ENCODE results near the gene PLEKHG2. TPM values are rescaled to one million over a fixed set of nuclear protein-coding genes. Genes with fewer than 3 reads are reported as not detected.

Gene PLEKHG2
- total and polyA plus RNA-seq, 2 donors = 28.9 to 30.5 TPM

DNA sequence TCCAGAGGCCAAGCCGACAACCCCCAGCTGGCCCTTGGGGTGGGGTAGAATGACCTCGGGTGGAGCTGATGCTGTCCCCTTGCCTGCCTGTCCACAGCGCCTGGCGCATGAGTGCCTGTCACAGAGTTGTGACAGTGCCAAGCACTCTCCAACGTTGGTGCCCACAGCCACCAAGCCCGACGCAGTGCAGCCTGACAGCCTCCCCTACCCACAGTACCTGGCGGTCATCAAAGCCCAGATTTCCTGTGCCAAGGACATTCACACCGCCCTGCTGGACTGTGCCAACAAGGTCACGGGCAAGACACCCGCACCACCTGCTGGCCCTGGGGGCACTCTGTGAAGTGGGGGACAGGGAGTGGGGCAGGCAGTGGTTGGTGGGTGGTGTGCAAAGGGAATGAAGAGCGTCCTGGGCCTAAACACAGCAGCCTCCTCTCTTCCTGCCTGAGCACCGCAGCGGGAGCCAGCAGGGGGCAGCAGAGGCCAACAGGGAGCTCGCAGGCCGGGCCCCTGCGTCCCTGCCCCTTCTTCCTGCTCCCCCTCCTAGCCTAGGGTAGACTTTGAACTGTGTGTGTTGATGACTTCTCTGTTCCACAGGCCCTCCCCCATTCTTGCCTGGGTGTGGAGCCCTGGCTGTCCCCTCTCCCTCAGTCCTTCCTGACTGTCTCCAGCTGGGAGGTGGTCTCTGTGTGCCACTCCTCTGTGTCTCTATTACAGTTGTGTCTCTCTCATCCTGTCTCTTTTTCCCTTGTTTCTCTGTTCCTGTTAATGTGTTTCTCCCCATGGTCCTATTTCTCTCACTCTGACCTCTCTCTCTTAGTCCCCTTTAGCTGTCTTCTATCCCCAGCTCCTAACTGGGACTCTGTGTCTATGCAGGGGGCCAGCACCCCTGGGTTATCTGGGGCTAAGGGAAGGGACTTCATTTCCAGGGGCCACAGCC, 14.8 kb upstream of the PLEKHG2 start:
- no peak for DNase-seq (ENCODE audit: extremely low spot score)
- no peaks in the 10 kb centered on the region for H3K4me1 ChIP-seq (ENCODE audit: insufficient read depth)

GRCh38 chr19:39398297-39398864, 14.1 kb upstream of the PLEKHG2 start:
- H3K4me1 ChIP-seq (ENCODE audit: insufficient read depth) = no peaks in the 10 kb centered on the region
- WGBS = 71% methylated on average over 11 of the region's 11 CpGs
- DNase-seq (ENCODE audit: extremely low spot score) = no peak
- peak overlapping the region; percentile 83 for H3K27ac ChIP-seq (ENCODE audit: low read depth)
- H3K36me3 ChIP-seq (ENCODE audit: insufficient read depth) = no peaks in the 10 kb centered on the region
- H3K4me3 ChIP-seq (ENCODE audit: low read depth, low read length) = no peak overlapping the region

More for the DNA sequence above, 14.8 kb upstream of the PLEKHG2 start:
- H3K27ac ChIP-seq (ENCODE audit: low read depth) = peak overlapping the region; percentile 83
- no peak overlapping the region for H3K4me3 ChIP-seq (ENCODE audit: low read depth, low read length)
- H3K36me3 ChIP-seq (ENCODE audit: insufficient read depth) = no peaks in the 10 kb centered on the region
- 33% methylated on average over 17 of the region's 17 CpGs for WGBS

DNA sequence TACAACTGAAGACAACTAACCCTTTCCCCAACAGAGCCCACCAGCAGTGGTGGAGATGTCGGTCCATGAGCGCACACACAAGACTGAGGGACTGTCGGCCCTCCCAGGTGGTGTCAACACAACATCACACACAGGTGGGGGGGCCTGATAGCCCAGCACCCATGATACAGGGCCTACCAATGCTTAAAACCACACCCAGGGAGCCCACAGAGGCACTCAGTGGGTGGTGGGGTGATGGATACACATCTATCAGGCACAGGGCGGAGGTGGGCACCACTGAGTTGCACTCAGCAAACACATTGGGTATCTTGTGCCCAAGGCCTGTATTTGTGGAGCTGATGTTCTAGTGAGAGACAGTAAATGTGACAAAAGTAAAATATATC, 12.8 kb upstream of the PLEKHG2 start:
- Histone ChIP-seq H3K27ac (ENCODE audit: low read depth) (no peak overlapping the region), H3K4me3 (ENCODE audit: low read depth, low read length) (no peak overlapping the region), H3K4me1 (ENCODE audit: insufficient read depth) (no peaks in the 10 kb centered on the region), H3K36me3 (ENCODE audit: insufficient read depth) (no peaks in the 10 kb centered on the region)
- no peak for DNase-seq (ENCODE audit: extremely low spot score)
- 93% methylated on average over 4 of the region's 4 CpGs for WGBS

DNA sequence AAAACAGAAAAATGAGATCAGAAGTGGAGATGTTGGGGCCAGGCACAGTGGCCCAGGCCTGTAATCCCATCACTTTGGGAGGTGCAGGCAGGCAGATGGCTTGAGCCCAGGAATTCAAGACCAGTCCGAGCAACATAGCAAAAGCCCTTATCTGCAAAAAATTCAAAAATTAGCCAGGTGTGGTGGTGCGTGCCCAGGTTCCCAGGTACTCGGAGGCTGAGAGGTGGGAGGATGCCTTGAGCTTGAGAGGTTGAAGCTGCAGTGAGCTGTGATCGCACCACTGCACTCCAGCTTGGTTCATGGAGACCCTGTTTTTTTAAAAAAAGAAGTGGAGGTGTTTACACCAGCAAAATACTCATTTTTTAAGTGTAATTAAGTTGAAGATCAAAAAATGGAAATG, 12.4 kb upstream of the PLEKHG2 start:
- WGBS = 86% methylated on average over 4 of the region's 4 CpGs
- Histone ChIP-seq H3K36me3 (ENCODE audit: insufficient read depth) (no peaks in the 10 kb centered on the region), H3K4me1 (ENCODE audit: insufficient read depth) (no peaks in the 10 kb centered on the region), H3K27ac (ENCODE audit: low read depth) (no peak overlapping the region), H3K4me3 (ENCODE audit: low read depth, low read length) (no peak overlapping the region)
- no peak for DNase-seq (ENCODE audit: extremely low spot score)

DNA sequence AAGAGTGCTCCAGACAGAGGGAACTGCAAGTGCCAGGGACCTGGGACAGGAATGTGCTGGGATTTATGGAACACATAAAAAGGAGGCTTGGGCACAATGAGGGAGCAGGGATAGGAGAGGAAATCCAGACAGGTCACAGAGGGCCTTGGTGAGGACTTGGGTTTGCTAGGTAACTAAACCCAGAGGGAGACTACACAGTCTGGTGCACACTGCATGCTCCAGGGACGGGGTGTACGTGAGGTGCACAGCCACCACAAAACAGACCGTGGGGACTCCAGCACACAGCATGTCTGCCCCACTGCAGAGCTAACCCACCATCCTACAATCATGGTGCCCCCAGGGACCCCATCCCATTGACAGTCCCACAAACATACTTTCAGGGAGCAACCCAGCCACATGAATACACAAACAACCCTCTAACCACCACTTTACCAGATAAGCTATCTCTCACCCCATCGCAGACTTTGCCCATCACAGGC, 11.4 kb upstream of the PLEKHG2 start:
- 54% methylated on average over 4 of the region's 4 CpGs for WGBS
- Histone ChIP-seq H3K4me3 (ENCODE audit: low read depth, low read length) (no peak overlapping the region), H3K27ac (ENCODE audit: low read depth) (peak overlapping the region; percentile 98), H3K36me3 (ENCODE audit: insufficient read depth) (no peaks in the 10 kb centered on the region), H3K4me1 (ENCODE audit: insufficient read depth) (no peaks in the 10 kb centered on the region)
- no peak for DNase-seq (ENCODE audit: extremely low spot score)

- H3K27ac ChIP-seq (ENCODE audit: low read depth) = peak overlapping the region; percentile 98
- WGBS = 49% methylated on average over 25 of the region's 25 CpGs
- no peak overlapping the region for H3K4me3 ChIP-seq (ENCODE audit: low read depth, low read length)
- no peak for DNase-seq (ENCODE audit: extremely low spot score)
- H3K36me3 ChIP-seq (ENCODE audit: insufficient read depth) = no peaks in the 10 kb centered on the region
- H3K4me1 ChIP-seq (ENCODE audit: insufficient read depth) = no peaks in the 10 kb centered on the region
These were observed 10.7 kb upstream of the PLEKHG2 start for GRCh38 chr19:39401549-39402345.

- no peaks in the 10 kb centered on the region for H3K4me1 ChIP-seq (ENCODE audit: insufficient read depth)
- peak overlapping the region; percentile 98 for H3K27ac ChIP-seq (ENCODE audit: low read depth)
- 3% methylated on average over 59 of the region's 59 CpGs for WGBS
- DNase-seq (ENCODE audit: extremely low spot score) = peak; percentile 83
- H3K4me3 ChIP-seq (ENCODE audit: low read depth, low read length) = peak overlapping the region; percentile 56
- H3K36me3 ChIP-seq (ENCODE audit: insufficient read depth) = peaks cover 1% of the 10 kb centered on the region
These were observed 9.8 kb upstream of the PLEKHG2 start for GRCh38 chr19:39402346-39403300.

GRCh38 chr19:39403331-39404312, 8.8 kb upstream of the PLEKHG2 start:
- WGBS = 1% methylated on average over 43 of the region's 43 CpGs
- H3K4me1 ChIP-seq (ENCODE audit: insufficient read depth) = no peaks in the 10 kb centered on the region

GRCh38 chr19:39405261-39405957, 7.1 kb upstream of the PLEKHG2 start:
- Histone ChIP-seq H3K4me1 (ENCODE audit: insufficient read depth) (no peaks in the 10 kb centered on the region), H3K4me3 (ENCODE audit: low read depth, low read length) (no peak overlapping the region), H3K36me3 (ENCODE audit: insufficient read depth) (peaks cover 11% of the 10 kb centered on the region), H3K27ac (ENCODE audit: low read depth) (peak overlapping the region; percentile 54)
- WGBS = 89% methylated on average over 17 of the region's 17 CpGs
- DNase-seq (ENCODE audit: extremely low spot score) = no peak

More at GRCh38 chr19:39403331-39404312, 8.8 kb upstream of the PLEKHG2 start:
- H3K4me3 ChIP-seq (ENCODE audit: low read depth, low read length) = peak overlapping the region; percentile 56
- peaks cover 10% of the 10 kb centered on the region for H3K36me3 ChIP-seq (ENCODE audit: insufficient read depth)
- peak; percentile 88 for DNase-seq (ENCODE audit: extremely low spot score)
- H3K27ac ChIP-seq (ENCODE audit: low read depth) = peak overlapping the region; percentile 98

- Histone ChIP-seq H3K4me3 (ENCODE audit: low read depth, low read length) (peak overlapping the region; percentile 60), H3K27ac (ENCODE audit: low read depth) (peak overlapping the region; percentile 91), H3K4me1 (ENCODE audit: insufficient read depth) (no peaks in the 10 kb centered on the region), H3K36me3 (ENCODE audit: insufficient read depth) (peaks cover 11% of the 10 kb centered on the region)
- 15% methylated on average over 22 of the region's 22 CpGs for WGBS
- DNase-seq (ENCODE audit: extremely low spot score) = no peak
These were observed 6.4 kb upstream of the PLEKHG2 start for GRCh38 chr19:39405958-39406655.

Measured in urinary bladder (tissue), 4 donors.